SK-N-SH (cell line): Measurements from ENCODE around the gene PACSIN2. TPM values are rescaled to one million over a fixed set of nuclear protein-coding genes. Genes with fewer than 3 reads are reported as not detected.
A peak's percentile ranks its signal among the peaks of the same experiment; 100 is the strongest.

ENCODE experiments used
- CTCF ChIA-PET: fragments of 300-600, 350-600 bp; formaldehyde crosslinking; extraction: SDS; loops from one replicate; lab custom pipeline; 2021; lab: Yijun Ruan, JAX
- POLR2A ChIA-PET: fragments of 350-600 bp; sonication (Branson Sonifier 250); formaldehyde crosslinking; extraction: SDS; loops from one replicate; lab custom pipeline; 2020; ENCODE audit warnings: antibody characterized with exemption, inconsistent platforms; lab: Yijun Ruan, JAX
- DNase-seq: peaks from one replicate; pipeline ENCODE4 v3.0.0; 2012
- H2AFZ ChIP-seq: fragments of 200-600 bp; sonication (generic); 2 replicates; pipeline ENCODE4 v1.8.1; 2016; ENCODE audit warnings: antibody characterized with exemption, mild to moderate bottlenecking, low read depth
- H3F3A ChIP-seq: fragments of 200-600 bp; sonication (generic); replicated peaks from 2 replicates; pipeline ENCODE3; 2016; ENCODE audit warnings: antibody characterized with exemption, mild to moderate bottlenecking; ENCODE audit not compliant: insufficient read depth
- H3K27ac ChIP-seq, 2 experiments: fragments of 200-500 bp in 1 of 2; fragments of 200-600 bp in 1 of 2; sonication (Bioruptor generic) in 1 of 2; sonication (generic), shearing (Covaris generic) in 1 of 2; 2 replicates each; pipeline versions ENCODE4 v1.5.1 to v1.6.1; 2014 to 2016; ENCODE audit warnings: low read depth in 2 of 2, inconsistent platforms in 1 of 2, low read length in 1 of 2, mild to moderate bottlenecking in 1 of 2, mixed read lengths in 1 of 2
- H3K27me3 ChIP-seq: fragments of 200-600 bp; sonication (generic), shearing (Covaris generic); 2 replicates; pipeline ENCODE4 v1.6.1; 2016; ENCODE audit warnings: mixed run types; ENCODE audit not compliant: insufficient read depth
- H3K36me3 ChIP-seq, 2 experiments: fragments of 200-500 bp in 1 of 2; fragments of 200-600 bp in 1 of 2; sonication (Bioruptor generic) in 1 of 2; sonication (generic) in 1 of 2; replicated peaks in 1 of 2; 2 replicates each; pipeline versions ENCODE3 to v1.5.1; 2014 to 2016; ENCODE audit warnings: low read length in 1 of 2, mild to moderate bottlenecking in 1 of 2; ENCODE audit not compliant: insufficient read depth in 2 of 2, control insufficient read depth in 1 of 2
- H3K4me1 ChIP-seq, 2 experiments: fragments of 200-500 bp in 1 of 2; fragments of 200-600 bp in 1 of 2; sonication (Bioruptor generic) in 1 of 2; sonication (generic), shearing (Covaris generic) in 1 of 2; 2 replicates each; pipeline versions ENCODE4 v1.5.1 to v1.6.1; 2014 to 2016; ENCODE audit warnings: low read depth in 1 of 2, low read length in 1 of 2, mixed run types in 1 of 2; ENCODE audit not compliant: insufficient read depth in 2 of 2, control insufficient read depth in 1 of 2
- H3K4me2 ChIP-seq: fragments of 200-600 bp; sonication (generic), shearing (Covaris generic); 2 replicates; pipeline ENCODE4 v1.6.1; 2017; ENCODE audit warnings: mixed run types
- H3K4me3 ChIP-seq, 2 experiments: fragments of 200-500 bp in 1 of 2; fragments of 200-600 bp in 1 of 2; sonication (Bioruptor generic) in 1 of 2; sonication (generic), shearing (Covaris generic) in 1 of 2; 2 replicates each; pipeline versions ENCODE4 v1.5.1 to v1.8.1; 2014 to 2016; ENCODE audit warnings: low read depth in 2 of 2, inconsistent platforms in 1 of 2, low read length in 1 of 2, mild to moderate bottlenecking in 1 of 2, mixed read lengths in 1 of 2, moderate library complexity in 1 of 2
- H3K79me2 ChIP-seq: fragments of 200-600 bp; sonication (generic); 2 replicates; pipeline ENCODE4 v1.8.1; 2017; ENCODE audit warnings: mild to moderate bottlenecking; ENCODE audit not compliant: insufficient read depth
- H3K9ac ChIP-seq: fragments of 200-600 bp; sonication (generic); 2 replicates; pipeline ENCODE4 v1.6.1; 2017; ENCODE audit warnings: mixed run types
- H3K9me2 ChIP-seq: fragments of 200-600 bp; sonication (generic); 2 replicates; pipeline ENCODE4 v1.6.1; 2017; ENCODE audit warnings: mixed run types
- H3K9me3 ChIP-seq: fragments of 200-600 bp; sonication (generic); 2 replicates; pipeline ENCODE4 v1.6.1; 2017; ENCODE audit warnings: mixed run types, mild to moderate bottlenecking, moderate library complexity
- H4K20me1 ChIP-seq: fragments of 200-600 bp; sonication (generic); 2 replicates; pipeline ENCODE4 v1.6.1; 2017; ENCODE audit warnings: mild to moderate bottlenecking, mixed run types; ENCODE audit not compliant: insufficient read depth
- CTCF ChIP-seq: fragments of 200-600 bp; sonication (generic); IDR thresholded peaks from 2 replicates; pipeline ENCODE4 v1.6.1; 2017; ENCODE audit warnings: antibody characterized with exemption, mild to moderate bottlenecking, moderate library complexity
- EZH2phosphoT487 ChIP-seq: fragments of 200-600 bp; sonication (generic); IDR thresholded peaks from 2 replicates; pipeline ENCODE4 v1.6.1; 2017; ENCODE audit warnings: low read depth, mixed run types, mild to moderate bottlenecking, antibody characterized with exemption, moderate library complexity, borderline replicate concordance
- FOXJ3 ChIP-seq: sonication (generic); formaldehyde crosslinking; IDR thresholded peaks from 2 replicates; pipeline ENCODE4 v1.5.1; 2020; ENCODE audit warnings: mild to moderate bottlenecking, missing genetic modification reagents
- GABPA ChIP-seq: IDR thresholded peaks from 2 replicates; pipeline ENCODE4 v1.4.0; 2012; ENCODE audit warnings: low read depth, mild to moderate bottlenecking
- JUND ChIP-seq: IDR thresholded peaks from 2 replicates; pipeline ENCODE4 v1.4.0; 2012
- MEF2A ChIP-seq: IDR thresholded peaks from 2 replicates; pipeline ENCODE4 v1.4.0; 2012; ENCODE audit warnings: low read depth, borderline replicate concordance
- MXI1 ChIP-seq: IDR thresholded peaks from 2 replicates; pipeline ENCODE4 v1.6.1; 2012; ENCODE audit warnings: mild to moderate bottlenecking, low read depth, low read length, improper control_type of control experiment
- POLR2AphosphoS5 ChIP-seq: IDR thresholded peaks from 2 replicates; pipeline ENCODE4 v1.6.1; 2012; ENCODE audit warnings: low read depth, low read length
- RAD21 ChIP-seq: IDR thresholded peaks from 2 replicates; pipeline ENCODE4 v1.6.1; 2012; ENCODE audit warnings: mild to moderate bottlenecking, low read length
- RCOR1 ChIP-seq: fragments of 150-350 bp; IDR thresholded peaks from 2 replicates; pipeline ENCODE4 v1.6.1; 2017; ENCODE audit warnings: antibody characterized with exemption, low read length
- RFX5 ChIP-seq: IDR thresholded peaks from 2 replicates; pipeline ENCODE4 v1.6.1; 2012; ENCODE audit warnings: mild to moderate bottlenecking, improper control_type of control experiment, low read length
- TAF1 ChIP-seq: IDR thresholded peaks from 2 replicates; pipeline ENCODE4 v1.6.1; 2012; ENCODE audit warnings: low read depth, mild to moderate bottlenecking, low read length, moderate library complexity, borderline replicate concordance
- USF1 ChIP-seq: IDR thresholded peaks from 2 replicates; pipeline ENCODE4 v1.4.0; 2012; ENCODE audit warnings: low read depth, borderline replicate concordance
- ZBTB33 ChIP-seq: IDR thresholded peaks from 2 replicates; pipeline ENCODE4 v1.4.0; 2012; ENCODE audit warnings: low read depth, borderline replicate concordance
- WGBS: methylation state at CpG from one replicate; pipeline ENCODE4 v1.1.6; 2017; ENCODE audit warnings: low lambda C conversion rate; 5-methylcytosine and 5-hydroxymethylcytosine counted together
- polyA plus RNA-seq, 3 experiments: library from polyadenylated mRNA; depleted of rRNA; stranded (reverse); fragments of >200 nt; gene quantifications; 2 replicates each; pipeline ENCODE4 v1.2.3, GENCODE V29; 2012

The PACSIN2 gene
- polyA plus RNA-seq, 1 of the 3 experiments (the other 2 are of a cell fraction) = 60.5 TPM

DNA sequence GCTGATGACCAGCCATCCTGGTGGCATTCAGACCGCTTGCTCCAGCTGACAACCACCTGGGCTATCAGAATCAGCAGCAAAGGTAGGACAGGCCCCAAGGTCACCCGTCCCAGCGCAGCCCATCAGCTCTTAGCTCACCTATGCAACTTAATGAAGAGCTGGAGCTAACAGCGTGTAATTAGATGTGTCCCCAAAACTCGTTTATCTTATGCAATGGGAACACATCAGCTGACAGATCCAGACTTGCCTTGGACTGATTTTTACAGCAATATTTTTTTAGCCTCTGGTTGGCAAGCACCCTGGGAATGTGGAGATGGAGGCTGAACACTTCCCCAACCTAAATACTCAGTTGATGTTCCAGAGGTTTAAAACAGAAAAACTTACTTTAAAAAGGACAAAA is 76.0 kb downstream of the PACSIN2 start:
- Histone ChIP-seq H3K4me3 (no peak overlapping the region), H3K4me1 (peaks cover 9 to 36% of the 10 kb centered on the region in 2 experiments; a peak in 3 of 4 replicates), H3K9ac (peak overlapping the region; percentile 70; the same call in 1 of the 2 replicates), H3K9me2 (no peaks in the 10 kb centered on the region), H3F3A (peaks cover 14% of the 10 kb centered on the region), H3K9me3 (no peaks in the 10 kb centered on the region), H3K4me2 (peak overlapping the region; percentile 73; the same call in 1 of the 2 replicates), H2AFZ (no peak overlapping the region), H3K27me3 (no peaks in the 10 kb centered on the region), H3K79me2 (peaks cover 78% of the 10 kb centered on the region), H3K27ac (peak overlapping the region in 1 of 2 experiments; percentile 98; a peak in 3 of 4 replicates), H4K20me1 (no peaks in the 10 kb centered on the region), H3K36me3 (peaks cover 0 to 5% of the 10 kb centered on the region in 2 experiments)
- no peak for DNase-seq
- CTCF ChIA-PET = no interaction called here
- POLR2A ChIA-PET = no interaction called here
- no peak for TF ChIP-seq TAF1
- TF ChIP-seq RCOR1 = no peak
- no peak for TF ChIP-seq RFX5
- no peak for TF ChIP-seq ZBTB33
- no peak for TF ChIP-seq EZH2phosphoT487
- no peak for TF ChIP-seq MXI1
- no peak for TF ChIP-seq POLR2AphosphoS5
- no peak for TF ChIP-seq MEF2A
- TF ChIP-seq JUND = no peak
- no peak for TF ChIP-seq RAD21
- TF ChIP-seq GABPA = no peak
- no peak for TF ChIP-seq FOXJ3 (CRISPR knock-in tag)
- no peak for TF ChIP-seq USF1
- no peak for TF ChIP-seq CTCF
- 100% methylated on average over 3 of the region's 5 CpGs for WGBS
